ENCODE results near the gene GCN1. TPM values are rescaled to one million over a fixed set of nuclear protein-coding genes. Genes with fewer than 3 reads are reported as not detected.

GCN1 gene
- total RNA-seq, 4 donors from 2014 or later: 52.5 to 99.4 (median 72.1) TPM

DNA sequence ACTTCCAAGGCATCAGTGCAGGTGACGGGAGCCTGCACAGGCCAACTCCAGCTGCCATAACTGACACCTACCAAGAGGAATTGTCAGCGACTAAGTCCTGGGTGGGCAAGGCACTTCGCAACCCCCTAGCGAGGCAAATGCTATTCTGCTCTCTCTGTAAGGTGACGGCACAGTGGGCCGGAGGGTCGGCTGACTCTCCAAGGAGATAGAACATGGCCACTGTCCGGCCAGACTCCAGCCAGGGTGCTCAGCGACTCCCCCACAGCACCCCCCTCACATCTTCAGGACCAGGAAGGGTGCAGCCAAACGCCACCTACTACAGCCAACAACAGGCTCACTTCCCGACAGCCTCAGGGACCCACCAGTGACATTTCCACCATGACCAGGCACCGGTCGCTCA lies 91.1 kb downstream of the GCN1 start:
- no peak for TF ChIP-seq CTCF (IDR thresholded peaks at IDR 0.05)
- no peak for DNase-seq (ENCODE audit: low spot score)
- no peak for ATAC-seq (ENCODE audit: low FRiP score)

DNA sequence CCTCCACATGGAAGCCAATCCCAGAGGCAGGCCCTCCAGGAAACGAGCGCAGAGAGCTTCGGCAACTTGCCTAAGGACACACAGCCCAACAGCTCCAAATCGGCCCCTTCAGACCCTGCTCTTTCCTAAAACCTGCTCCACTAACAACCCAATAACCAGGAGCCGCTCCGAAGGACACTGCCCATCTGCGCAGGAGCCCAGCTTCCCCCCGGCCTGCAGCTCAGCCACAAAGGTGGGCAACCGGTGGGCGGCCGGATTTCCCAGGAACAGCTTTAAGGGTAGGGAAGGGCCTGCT lies 91.5 kb downstream of the GCN1 start:
- DNase-seq (ENCODE audit: low spot score) (no peak), ATAC-seq (ENCODE audit: low FRiP score) (no peak)
- no peak for TF ChIP-seq CTCF (IDR thresholded peaks at IDR 0.05)

GRCh38 chr12:120102189-120103043 lies 92.1 kb downstream of the GCN1 start:
- DNase-seq (ENCODE audit: low spot score): no peak
- TF ChIP-seq CTCF (IDR thresholded peaks at IDR 0.05): no peak

GRCh38 chr12:120101617-120102016 lies 92.9 kb downstream of the GCN1 start:
- DNase-seq (ENCODE audit: low spot score) (no peak), ATAC-seq (ENCODE audit: low FRiP score) (no peak)
- TF ChIP-seq CTCF (IDR thresholded peaks at IDR 0.05): no peak

More at GRCh38 chr12:120102189-120103043, 92.1 kb downstream of the GCN1 start:
- ATAC-seq (ENCODE audit: low FRiP score): no peak

DNA sequence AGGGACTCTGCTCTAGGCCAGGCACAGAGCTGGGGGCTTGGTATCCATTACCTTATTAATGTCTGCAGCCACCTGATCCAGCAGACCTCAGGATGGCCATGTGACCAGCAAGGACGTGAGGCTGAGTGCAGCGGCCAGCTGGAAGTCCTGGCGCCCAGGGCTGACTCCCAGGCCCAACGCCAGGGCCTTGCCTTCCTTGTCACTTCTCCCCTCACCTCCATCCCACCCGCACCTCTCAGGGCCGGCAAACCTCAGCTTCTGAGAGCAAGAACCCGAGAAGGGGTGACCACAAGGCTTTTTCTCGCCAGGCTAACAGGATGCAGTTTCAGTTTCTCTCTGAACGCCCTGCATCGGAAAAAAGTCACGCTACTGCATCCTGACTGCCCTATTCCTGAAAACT lies 93.3 kb downstream of the GCN1 start:
- no peak for ATAC-seq (ENCODE audit: low FRiP score)
- no peak for DNase-seq (ENCODE audit: low spot score)
- TF ChIP-seq CTCF (IDR thresholded peaks at IDR 0.05): no peak

DNA sequence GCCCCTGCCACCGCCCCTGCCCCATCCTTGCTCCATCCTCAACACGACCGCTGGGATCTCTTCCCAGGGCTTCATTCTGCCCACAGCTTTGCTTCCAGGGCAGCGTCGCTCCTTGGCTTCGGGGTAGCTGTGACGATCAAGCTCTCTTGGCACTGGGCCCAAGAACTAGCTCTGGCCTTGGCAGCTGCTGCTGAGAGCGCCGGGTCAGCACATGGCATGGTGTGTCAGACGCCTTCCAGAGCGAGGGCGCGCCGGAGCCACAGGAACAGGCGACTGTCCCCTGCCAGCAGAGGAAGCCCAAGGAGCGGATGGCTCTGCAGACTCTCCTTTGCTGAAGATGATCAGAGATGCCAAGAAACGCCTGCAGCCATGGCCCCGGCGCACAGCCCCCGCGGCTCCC lies 93.9 kb downstream of the GCN1 start:
- ATAC-seq (ENCODE audit: low FRiP score) (no peak), DNase-seq (ENCODE audit: low spot score) (no peak)
- TF ChIP-seq CTCF (IDR thresholded peaks at IDR 0.05): no peak

GRCh38 chr12:120099738-120100137 lies 94.8 kb downstream of the GCN1 start:
- no peak for TF ChIP-seq CTCF (IDR thresholded peaks at IDR 0.05)
- ATAC-seq (ENCODE audit: low FRiP score): no peak
- no peak for DNase-seq (ENCODE audit: low spot score)
